WTC11 (cell line): ENCODE results near the gene ADIPOR2. TPM values are rescaled to one million over a fixed set of nuclear protein-coding genes. Genes with fewer than 3 reads are reported as not detected.

Source experiments
- ATAC-seq: fragments of 200-7000 bp; cut with Tn5 transposase; 2 replicates; pipeline ENCODE4 v1.10.0; 2021; ENCODE audit warnings: mild to moderate bottlenecking, moderate library complexity
- CTCF ChIA-PET: fragments of 300-600 bp; sonication (Branson Sonifier 250); formaldehyde crosslinking; loops from one replicate; lab custom pipeline; 2021; ENCODE audit warnings: antibody characterized with exemption; lab: Charles Lee
- POLR2A ChIA-PET: fragments of 350-600 bp; sonication (Branson Sonifier 250); formaldehyde crosslinking; loops from one replicate; lab custom pipeline; 2021; ENCODE audit warnings: antibody characterized with exemption; lab: Charles Lee
- DNase-seq: peaks from one replicate; pipeline ENCODE4 v3.0.0; 2021; ENCODE audit warnings: low spot score
- H3K27ac Mint-ChIP-seq: 2 replicates; pipeline ENCODE4 v1.8.0; 2021; ENCODE audit warnings: mixed read lengths
- H3K27me3 Mint-ChIP-seq: 2 replicates; pipeline ENCODE4 v1.8.0; 2021; ENCODE audit warnings: low read depth, mild to moderate bottlenecking, moderate library complexity, mixed read lengths
- H3K36me3 Mint-ChIP-seq: 2 replicates; pipeline ENCODE4 v1.8.0; 2021; ENCODE audit warnings: mixed read lengths
- H3K4me1 Mint-ChIP-seq: 2 replicates; pipeline ENCODE4 v1.8.0; 2022; ENCODE audit warnings: mixed read lengths
- H3K4me3 Mint-ChIP-seq: 2 replicates; pipeline ENCODE4 v1.8.0; 2021; ENCODE audit warnings: mild to moderate bottlenecking, moderate library complexity, mixed read lengths
- H3K9me3 Mint-ChIP-seq: 2 replicates; pipeline ENCODE4 v1.8.0; 2021; ENCODE audit warnings: mixed read lengths
- FOXJ3 ChIP-seq: sonication (generic); formaldehyde crosslinking; IDR thresholded peaks from 2 replicates; pipeline ENCODE4 v1.9.0; 2021; ENCODE audit warnings: missing genetic modification reagents, mild to moderate bottlenecking, borderline replicate concordance
- FOXK1 ChIP-seq: sonication (generic); formaldehyde crosslinking; IDR thresholded peaks from 2 replicates; pipeline ENCODE4 v1.8.0; 2022; ENCODE audit warnings: mild to moderate bottlenecking, moderate library complexity, missing genetic modification reagents
- FOXP1 ChIP-seq: sonication (generic); formaldehyde crosslinking; IDR thresholded peaks from 2 replicates; pipeline ENCODE4 v1.8.0; 2022; ENCODE audit warnings: missing genetic modification reagents, mild to moderate bottlenecking, moderate library complexity, borderline replicate concordance
- HMGXB4 ChIP-seq: sonication (generic); formaldehyde crosslinking; IDR thresholded peaks from 2 replicates; pipeline ENCODE4 v1.8.1; 2023; ENCODE audit warnings: mild to moderate bottlenecking, moderate library complexity, missing genetic modification reagents
- JUN ChIP-seq: sonication (generic); formaldehyde crosslinking; IDR thresholded peaks from 2 replicates; pipeline ENCODE4 v1.8.0; 2023; ENCODE audit warnings: mild to moderate bottlenecking, missing genetic modification reagents
- MYBL2 ChIP-seq: sonication (generic); formaldehyde crosslinking; IDR thresholded peaks from 2 replicates; pipeline ENCODE4 v1.8.1; 2023; ENCODE audit warnings: mild to moderate bottlenecking, moderate library complexity, missing genetic modification reagents
- NFATC4 ChIP-seq: fragments of 250-450 bp; sonication (Bioruptor Pico); IDR thresholded peaks from 2 replicates; pipeline ENCODE4 v1.9.0; 2021; ENCODE audit warnings: mild to moderate bottlenecking
- NR2C2 ChIP-seq: sonication (generic); formaldehyde crosslinking; IDR thresholded peaks from 2 replicates; pipeline ENCODE4 v1.8.0; 2022; ENCODE audit warnings: mild to moderate bottlenecking, missing genetic modification reagents
- OVOL2 ChIP-seq: fragments of 250-450 bp; sonication (Bioruptor Pico); IDR thresholded peaks from 2 replicates; pipeline ENCODE4 v1.9.0; 2021; ENCODE audit warnings: mild to moderate bottlenecking, borderline replicate concordance
- RELA ChIP-seq: sonication (generic); formaldehyde crosslinking; IDR thresholded peaks from 2 replicates; pipeline ENCODE4 v1.8.1; 2022; ENCODE audit warnings: missing genetic modification reagents, mild to moderate bottlenecking, borderline replicate concordance
- STAT6 ChIP-seq: sonication (generic); formaldehyde crosslinking; conservative IDR thresholded peaks from 2 replicates; pipeline ENCODE4 v1.8.1; 2023; ENCODE audit warnings: mild to moderate bottlenecking, low read depth, missing genetic modification reagents, moderate library complexity
- USF1 ChIP-seq: sonication (generic); formaldehyde crosslinking; IDR thresholded peaks from 2 replicates; pipeline ENCODE4 v1.8.0; 2022; ENCODE audit warnings: mild to moderate bottlenecking, missing genetic modification reagents
- ZNF138 ChIP-seq: sonication (generic); formaldehyde crosslinking; conservative IDR thresholded peaks from 2 replicates; pipeline ENCODE4 v1.8.1; 2022; ENCODE audit warnings: mild to moderate bottlenecking, moderate library complexity, missing genetic modification reagents
- ZNF281 ChIP-seq: sonication (generic); formaldehyde crosslinking; IDR thresholded peaks from 2 replicates; pipeline ENCODE4 v1.8.0; 2023; ENCODE audit warnings: mild to moderate bottlenecking, missing genetic modification reagents
- ZNF425 ChIP-seq: fragments of 250-450 bp; sonication (Bioruptor Pico); conservative IDR thresholded peaks from 2 replicates; pipeline ENCODE4 v1.9.0; 2021; ENCODE audit warnings: mild to moderate bottlenecking
- ZNF512 ChIP-seq: sonication (generic); formaldehyde crosslinking; IDR thresholded peaks from 2 replicates; pipeline ENCODE4 v1.8.1; 2022; ENCODE audit warnings: missing genetic modification reagents, borderline replicate concordance
- total RNA-seq: library from RNA; stranded (reverse); gene quantifications from 3 replicates; pipeline ENCODE4 v1.2.3, GENCODE V29; 2021
- TF ChIP-seq, protein P1 (sequence below): fragments of 250-450 bp; sonication (Bioruptor Pico); IDR thresholded peaks from 2 replicates; pipeline ENCODE4 v2.1.2; 2022; ENCODE audit warnings: mild to moderate bottlenecking, moderate library complexity
- TF ChIP-seq, protein P2 (sequence below): fragments of 250-450 bp; sonication (Bioruptor Pico); IDR thresholded peaks from 2 replicates; pipeline ENCODE4 v1.9.0; 2021; ENCODE audit warnings: mild to moderate bottlenecking
- TF ChIP-seq, protein P3 (sequence below): sonication (generic); formaldehyde crosslinking; IDR thresholded peaks from 2 replicates; pipeline ENCODE4 v1.8.1; 2023; ENCODE audit warnings: mild to moderate bottlenecking, missing genetic modification reagents
- TF ChIP-seq, protein P4 (sequence below): sonication (generic); formaldehyde crosslinking; IDR thresholded peaks from 2 replicates; pipeline ENCODE4 v1.8.0; 2023; ENCODE audit warnings: missing genetic modification reagents

Gene ADIPOR2
- total RNA-seq, 1 experiment from 2014 or later, result 38.4 TPM

GRCh38 chr12:1681493-1681807 is 9.4 kb upstream of the ADIPOR2 start:
- Mint-ChIP-seq H3K4me1 (peaks cover 10% of the 10 kb centered on the region), H3K4me3 (no peak overlapping the region), H3K27me3 (no peaks in the 10 kb centered on the region)
- DNase-seq, result no peak
- POLR2A ChIA-PET, result interaction anchor here (0.7 to 1.2 kb wide), 2 partner anchors 11 kb away, joined by 3 to 4 read pairs; no protein-coding TSS in a partner anchor
- TF ChIP-seq NFATC4, result no peak
- TF ChIP-seq NR2C2 (CRISPR knock-in tag), result no peak
- TF ChIP-seq, protein P1, sequence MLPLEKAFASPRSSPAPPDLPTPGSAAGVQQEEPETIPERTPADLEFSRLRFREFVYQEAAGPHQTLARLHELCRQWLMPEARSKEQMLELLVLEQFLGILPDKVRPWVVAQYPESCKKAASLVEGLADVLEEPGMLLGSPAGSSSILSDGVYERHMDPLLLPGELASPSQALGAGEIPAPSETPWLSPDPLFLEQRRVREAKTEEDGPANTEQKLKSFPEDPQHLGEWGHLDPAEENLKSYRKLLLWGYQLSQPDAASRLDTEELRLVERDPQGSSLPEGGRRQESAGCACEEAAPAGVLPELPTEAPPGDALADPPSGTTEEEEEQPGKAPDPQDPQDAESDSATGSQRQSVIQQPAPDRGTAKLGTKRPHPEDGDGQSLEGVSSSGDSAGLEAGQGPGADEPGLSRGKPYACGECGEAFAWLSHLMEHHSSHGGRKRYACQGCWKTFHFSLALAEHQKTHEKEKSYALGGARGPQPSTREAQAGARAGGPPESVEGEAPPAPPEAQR (CRISPR knock-in tag), result no peak
- TF ChIP-seq, protein P2, sequence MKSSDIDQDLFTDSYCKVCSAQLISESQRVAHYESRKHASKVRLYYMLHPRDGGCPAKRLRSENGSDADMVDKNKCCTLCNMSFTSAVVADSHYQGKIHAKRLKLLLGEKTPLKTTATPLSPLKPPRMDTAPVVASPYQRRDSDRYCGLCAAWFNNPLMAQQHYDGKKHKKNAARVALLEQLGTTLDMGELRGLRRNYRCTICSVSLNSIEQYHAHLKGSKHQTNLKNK (CRISPR knock-in tag), result no peak
- TF ChIP-seq, protein P3, sequence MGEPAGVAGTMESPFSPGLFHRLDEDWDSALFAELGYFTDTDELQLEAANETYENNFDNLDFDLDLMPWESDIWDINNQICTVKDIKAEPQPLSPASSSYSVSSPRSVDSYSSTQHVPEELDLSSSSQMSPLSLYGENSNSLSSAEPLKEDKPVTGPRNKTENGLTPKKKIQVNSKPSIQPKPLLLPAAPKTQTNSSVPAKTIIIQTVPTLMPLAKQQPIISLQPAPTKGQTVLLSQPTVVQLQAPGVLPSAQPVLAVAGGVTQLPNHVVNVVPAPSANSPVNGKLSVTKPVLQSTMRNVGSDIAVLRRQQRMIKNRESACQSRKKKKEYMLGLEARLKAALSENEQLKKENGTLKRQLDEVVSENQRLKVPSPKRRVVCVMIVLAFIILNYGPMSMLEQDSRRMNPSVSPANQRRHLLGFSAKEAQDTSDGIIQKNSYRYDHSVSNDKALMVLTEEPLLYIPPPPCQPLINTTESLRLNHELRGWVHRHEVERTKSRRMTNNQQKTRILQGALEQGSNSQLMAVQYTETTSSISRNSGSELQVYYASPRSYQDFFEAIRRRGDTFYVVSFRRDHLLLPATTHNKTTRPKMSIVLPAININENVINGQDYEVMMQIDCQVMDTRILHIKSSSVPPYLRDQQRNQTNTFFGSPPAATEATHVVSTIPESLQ (CRISPR knock-in tag), result no peak
- no peak for TF ChIP-seq FOXK1 (CRISPR knock-in tag)
- no peak for TF ChIP-seq ZNF138
- no peak for TF ChIP-seq OVOL2
- TF ChIP-seq USF1, result no peak
- no peak for TF ChIP-seq RELA
- no peak for TF ChIP-seq ZNF281
- no peak for TF ChIP-seq ZNF512 (CRISPR knock-in tag)
- TF ChIP-seq HMGXB4, result no peak
- TF ChIP-seq, protein P4, sequence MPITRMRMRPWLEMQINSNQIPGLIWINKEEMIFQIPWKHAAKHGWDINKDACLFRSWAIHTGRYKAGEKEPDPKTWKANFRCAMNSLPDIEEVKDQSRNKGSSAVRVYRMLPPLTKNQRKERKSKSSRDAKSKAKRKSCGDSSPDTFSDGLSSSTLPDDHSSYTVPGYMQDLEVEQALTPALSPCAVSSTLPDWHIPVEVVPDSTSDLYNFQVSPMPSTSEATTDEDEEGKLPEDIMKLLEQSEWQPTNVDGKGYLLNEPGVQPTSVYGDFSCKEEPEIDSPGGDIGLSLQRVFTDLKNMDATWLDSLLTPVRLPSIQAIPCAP (CRISPR knock-in tag), result no peak
- TF ChIP-seq JUN (CRISPR knock-in tag), result no peak
- no peak for TF ChIP-seq MYBL2 (CRISPR knock-in tag)
- no peak for TF ChIP-seq ZNF425
- TF ChIP-seq STAT6 (CRISPR knock-in tag), result no peak
- no peak for TF ChIP-seq FOXP1 (CRISPR knock-in tag)
- no peak for TF ChIP-seq FOXJ3
- TF ChIP-seq, all 79 proteins: peak for 0
- Mint-ChIP-seq H3K27ac (no peak overlapping the region), H3K9me3 (no peaks in the 10 kb centered on the region), H3K36me3 (no peaks in the 10 kb centered on the region)
- CTCF ChIA-PET, result interaction anchor here (1.5 to 1.6 kb wide), 2 partner anchors 47 to 109 kb away, joined by 4 to 6 read pairs; no protein-coding TSS in a partner anchor
- ATAC-seq, result no peak
